ENCODE data around the gene EXOSC7.
"Not testable (repeated sequence)": the region's sequence is repeated elsewhere in the genome, so short reads cannot be mapped to it uniquely, and the experiment has no call there.

Gene EXOSC7

DNA sequence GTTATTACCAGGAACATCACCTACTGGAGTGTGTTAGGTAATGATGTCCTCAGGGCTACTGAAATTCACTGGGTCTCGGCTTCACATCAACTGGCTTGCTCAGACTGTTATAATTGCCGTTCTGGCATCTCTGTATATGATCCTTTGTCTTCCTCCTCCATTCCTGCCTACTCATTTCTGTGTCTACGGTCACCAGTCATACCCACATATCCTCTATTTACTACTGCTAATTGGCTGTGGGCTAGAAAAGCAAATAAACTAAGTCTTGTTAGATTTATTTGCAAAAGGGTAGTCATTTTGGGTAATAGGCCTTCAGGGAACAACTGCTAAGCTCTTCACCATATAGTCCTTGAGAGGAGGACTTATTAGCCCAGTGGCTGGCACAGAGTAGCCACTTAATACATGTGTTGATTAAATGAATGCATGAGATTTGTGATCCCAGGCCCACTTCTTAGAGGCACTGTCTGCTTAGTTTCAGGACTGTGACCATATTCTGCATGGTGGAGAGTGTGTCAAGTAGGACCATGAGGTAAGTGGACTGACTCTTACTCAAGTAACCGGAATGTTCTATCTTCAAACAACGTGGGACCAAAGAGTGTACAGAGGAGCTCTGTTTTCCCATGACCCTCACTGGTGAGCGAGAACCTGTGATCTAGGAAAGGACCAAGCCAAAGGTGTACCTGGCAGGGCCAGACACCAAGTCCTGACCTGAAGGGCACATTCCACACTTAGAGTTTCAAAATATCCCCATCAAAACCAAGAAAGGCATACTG lies 13.2 kb upstream of the EXOSC7 start:
- DNase-seq = no peak

- no peak for DNase-seq
Measured at GRCh38 chr3:44963571-44964325, 12.3 kb upstream of the EXOSC7 start.

DNA sequence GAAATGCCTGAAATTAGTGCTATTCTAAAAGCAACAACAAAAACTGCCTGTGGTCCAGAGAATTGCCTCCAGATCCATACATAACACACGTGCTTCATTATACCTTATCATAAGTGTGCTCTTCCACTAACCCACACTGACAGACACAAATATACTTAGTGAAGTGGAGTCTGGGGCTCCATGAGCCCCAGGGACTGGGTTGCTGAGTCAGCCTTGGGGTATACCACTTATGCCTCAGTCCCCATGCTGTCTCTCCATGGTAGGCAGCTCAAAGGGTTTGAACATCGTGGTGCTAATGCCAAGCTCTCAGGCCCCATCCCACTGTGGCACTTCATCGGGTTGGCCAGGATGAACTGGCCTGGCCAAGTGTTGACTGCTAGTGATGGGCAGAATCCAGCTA lies 10.9 kb upstream of the EXOSC7 start:
- no peak for DNase-seq

- no peak for DNase-seq
Measured at GRCh38 chr3:44966795-44967278, 9.2 kb upstream of the EXOSC7 start.

- DNase-seq = no peak
Measured at GRCh38 chr3:44968447-44968858, 7.6 kb upstream of the EXOSC7 start.

DNA sequence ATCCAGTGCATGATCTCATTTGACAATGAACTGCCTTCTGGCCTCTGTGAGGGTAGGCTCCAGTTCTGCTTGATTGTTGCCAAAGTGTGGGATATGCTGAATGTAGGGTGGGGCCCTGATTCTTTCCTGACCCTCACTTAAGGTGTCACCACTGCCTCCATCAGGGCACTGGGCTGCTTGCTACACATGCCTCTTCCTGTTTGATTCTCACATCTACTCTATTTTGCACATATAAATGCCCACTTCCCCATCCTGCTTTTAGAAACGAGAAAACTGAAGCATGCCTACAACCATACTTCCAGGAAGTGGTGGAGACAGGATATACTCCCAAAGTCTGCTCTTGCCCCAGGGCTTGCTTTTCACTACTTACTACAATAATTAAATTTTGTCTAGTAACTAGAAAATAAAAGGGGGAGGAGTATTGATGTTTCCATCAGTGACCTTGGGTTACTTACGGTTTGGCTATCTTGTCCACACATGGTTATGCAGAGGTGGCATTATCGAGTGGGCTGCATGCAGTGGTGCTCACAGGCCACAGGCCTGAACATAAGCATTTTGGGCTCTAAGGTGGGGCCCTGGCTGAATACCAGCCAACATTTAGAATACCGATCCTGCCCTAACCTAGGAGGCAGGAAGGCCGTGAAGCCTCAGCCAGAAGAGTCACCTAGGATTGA lies 6.8 kb upstream of the EXOSC7 start:
- DNase-seq = no peak

GRCh38 chr3:44969828-44970179 lies 6.2 kb upstream of the EXOSC7 start:
- DNase-seq = no peak

GRCh38 chr3:44970926-44971490 lies 5.0 kb upstream of the EXOSC7 start:
- DNase-seq = no peak

DNA sequence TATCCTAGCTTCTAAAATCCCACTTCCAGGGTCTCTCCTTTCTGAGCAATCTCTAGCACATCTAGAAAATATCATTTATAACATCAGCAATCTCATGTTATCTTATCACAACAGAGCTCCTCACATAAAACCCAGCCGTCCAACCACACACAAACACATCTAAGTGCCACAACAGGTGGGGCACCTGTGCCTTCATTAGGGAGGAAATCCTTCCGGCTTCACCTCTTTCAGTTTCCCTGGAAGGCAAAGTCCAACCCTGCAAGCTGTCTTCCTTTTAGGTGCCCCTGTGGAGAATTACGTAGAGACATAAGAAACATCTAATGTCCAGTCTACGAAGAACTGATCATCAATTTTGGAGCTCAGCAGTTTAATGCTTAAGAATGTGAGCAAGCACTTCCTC lies 1.6 kb upstream of the EXOSC7 start:
- no peak for DNase-seq

DNA sequence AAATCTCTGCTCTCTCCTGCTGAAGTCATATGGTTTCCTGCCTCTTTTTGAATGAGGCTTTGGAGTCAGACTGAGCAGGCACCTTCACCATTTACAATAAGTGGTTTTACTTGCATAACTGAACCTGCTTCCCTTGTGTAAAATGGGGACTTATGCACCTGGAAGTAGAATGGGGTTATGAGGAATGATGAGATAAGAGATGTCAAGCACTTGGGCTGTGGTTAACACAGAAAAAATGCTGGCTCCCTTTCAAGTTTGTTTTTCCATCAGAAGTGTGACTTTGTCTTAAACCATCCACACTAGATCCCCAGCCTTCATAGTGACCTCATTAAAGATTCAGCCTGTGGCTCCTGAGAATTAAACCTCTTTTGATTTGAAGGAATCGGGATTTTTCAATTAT lies 5.2 kb downstream of the EXOSC7 start:
- DNase-seq = no peak

DNA sequence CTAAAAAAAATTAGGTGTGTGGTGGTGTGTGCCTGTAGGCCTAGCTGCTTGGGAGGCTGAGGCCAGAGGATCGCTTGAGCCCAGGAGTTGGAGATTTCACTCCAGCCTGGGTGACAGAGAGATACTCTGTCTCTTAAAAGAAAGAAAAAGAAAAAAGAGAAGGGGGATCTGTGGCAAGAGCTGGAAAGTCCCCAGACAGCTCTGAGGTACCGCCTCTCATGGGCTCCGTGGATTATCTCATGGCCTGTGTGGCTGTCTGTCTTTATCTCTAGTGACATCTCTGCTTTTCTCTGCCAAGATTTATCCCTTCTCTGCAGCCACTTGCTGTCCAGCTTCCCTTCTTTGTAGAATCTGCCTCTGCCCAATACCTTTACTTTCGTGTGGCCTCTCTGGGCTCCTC lies 5.7 kb downstream of the EXOSC7 start:
- no peak for DNase-seq

GRCh38 chr3:44982817-44983216 lies 6.8 kb downstream of the EXOSC7 start:
- no peak for DNase-seq

DNA sequence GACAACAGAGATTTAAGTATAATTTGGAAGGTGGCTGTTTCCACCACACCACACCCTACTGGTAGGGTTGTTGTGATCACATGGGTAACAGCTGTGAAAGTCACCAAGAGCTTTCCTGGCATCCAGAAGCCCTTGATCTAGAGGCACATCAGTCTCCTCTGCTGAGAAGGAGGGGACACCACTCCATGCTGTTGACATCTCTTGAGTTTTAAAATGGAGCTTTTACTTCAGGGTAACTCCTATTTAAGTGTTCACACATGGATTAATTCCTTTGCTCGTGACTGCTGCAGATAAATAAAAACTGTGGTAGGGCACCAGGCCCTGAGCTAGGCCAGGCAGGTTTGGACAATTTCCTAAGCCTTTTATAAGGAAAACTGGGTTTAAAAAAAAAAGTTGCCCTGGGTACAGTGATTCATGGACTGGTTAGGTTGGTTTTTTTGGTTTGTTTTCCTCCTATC lies 7.5 kb downstream of the EXOSC7 start:
- DNase-seq = no peak

DNA sequence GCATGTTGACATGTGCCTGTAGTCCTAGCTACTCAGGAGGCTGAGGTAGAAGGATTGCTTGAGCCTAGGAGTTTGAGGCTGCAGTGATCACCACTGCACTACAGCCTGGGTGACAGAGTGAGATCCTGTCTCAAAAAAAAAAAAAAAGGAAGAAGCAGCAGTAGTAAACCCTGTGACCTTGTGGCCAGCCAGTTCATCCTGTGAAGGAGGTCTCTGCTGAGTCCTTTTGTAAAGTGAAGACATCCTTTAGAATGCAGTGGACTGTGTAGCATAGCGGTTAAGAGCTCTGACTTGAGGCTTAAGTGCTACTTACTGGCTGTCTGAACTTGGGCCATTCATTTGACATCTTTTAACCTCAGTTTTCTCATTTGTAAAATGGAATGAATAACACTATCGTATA lies 8.3 kb downstream of the EXOSC7 start:
- no peak for DNase-seq

DNA sequence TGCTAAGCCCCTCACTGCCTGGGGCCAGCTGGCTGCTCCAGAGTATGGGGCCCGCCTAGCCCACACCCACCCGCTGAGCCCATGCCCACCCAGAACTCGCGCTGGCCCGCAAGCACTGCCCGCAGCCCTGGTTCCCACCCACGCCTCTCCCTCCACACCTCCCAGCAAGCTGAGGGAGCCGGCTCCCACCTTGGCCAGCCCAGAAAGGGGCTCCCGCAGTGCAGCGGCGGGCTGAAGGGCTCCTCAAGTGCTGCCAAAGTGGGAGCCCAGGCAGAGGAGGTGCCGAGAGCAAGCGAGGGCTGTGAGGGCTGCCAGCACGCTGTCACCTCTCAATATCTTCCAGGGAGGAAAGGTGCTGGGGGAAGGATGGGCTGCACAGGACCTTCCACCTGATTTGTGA lies 10.3 kb downstream of the EXOSC7 start:
- not testable (repeated sequence) for DNase-seq

- DNase-seq = no peak
Measured at GRCh38 chr3:44987332-44987731, 11.3 kb downstream of the EXOSC7 start.

DNA sequence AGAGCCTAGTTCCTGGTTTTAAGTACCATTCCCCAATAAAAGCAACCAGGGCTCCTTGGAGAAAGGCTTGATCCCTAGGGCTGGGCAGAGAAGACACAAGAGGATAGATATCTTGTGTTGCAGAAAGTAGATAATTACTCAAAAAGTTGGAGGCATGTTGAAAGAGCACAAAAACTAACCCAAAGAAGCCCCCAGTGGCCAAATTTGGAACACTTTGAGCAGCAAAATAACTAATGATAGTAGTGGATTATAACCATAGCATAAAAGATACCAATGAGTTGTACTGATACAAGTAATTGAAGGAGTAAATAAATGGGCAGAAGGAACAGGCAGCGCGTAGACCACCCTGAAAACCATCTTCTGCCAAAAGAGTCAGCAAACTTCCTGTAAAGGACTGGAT lies 12.0 kb downstream of the EXOSC7 start:
- no peak for DNase-seq

- DNase-seq = no peak
Measured at GRCh38 chr3:44989141-44989540, 13.1 kb downstream of the EXOSC7 start.

DNA sequence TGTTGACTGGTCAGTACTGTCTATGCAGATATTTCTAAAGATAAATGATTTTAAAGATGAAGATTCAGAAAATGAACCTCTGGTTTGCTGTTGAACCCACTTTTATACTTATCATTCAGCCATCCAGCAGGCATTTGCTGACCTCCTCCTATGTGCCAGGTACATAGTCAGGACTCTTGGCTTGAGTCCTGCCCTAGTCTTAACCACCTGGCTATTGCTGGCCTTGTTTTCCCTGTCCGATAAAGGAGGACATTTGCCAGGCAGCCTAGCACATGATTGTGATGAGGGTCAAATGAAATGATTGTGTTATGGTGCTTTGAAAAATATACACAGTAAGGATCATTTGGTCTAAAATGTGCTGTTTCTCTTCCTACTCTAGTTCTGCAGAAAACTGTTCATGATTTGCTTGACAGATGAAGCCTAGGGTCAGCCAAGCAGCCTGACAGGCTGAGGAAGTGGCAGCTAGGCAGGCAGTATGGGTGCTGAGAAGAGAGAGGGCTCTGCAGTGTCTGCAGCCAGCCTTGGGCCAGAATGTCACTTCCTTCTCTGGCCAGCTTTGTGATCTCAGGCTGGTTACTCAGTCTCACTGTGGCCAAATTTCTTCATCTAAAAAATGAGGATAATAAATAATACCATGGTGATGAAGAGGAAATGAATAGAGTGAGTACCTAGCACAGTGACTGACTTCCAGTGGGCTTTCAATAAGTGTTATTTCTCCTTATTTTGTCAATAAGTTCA lies 13.8 kb downstream of the EXOSC7 start:
- no peak for DNase-seq

DNA sequence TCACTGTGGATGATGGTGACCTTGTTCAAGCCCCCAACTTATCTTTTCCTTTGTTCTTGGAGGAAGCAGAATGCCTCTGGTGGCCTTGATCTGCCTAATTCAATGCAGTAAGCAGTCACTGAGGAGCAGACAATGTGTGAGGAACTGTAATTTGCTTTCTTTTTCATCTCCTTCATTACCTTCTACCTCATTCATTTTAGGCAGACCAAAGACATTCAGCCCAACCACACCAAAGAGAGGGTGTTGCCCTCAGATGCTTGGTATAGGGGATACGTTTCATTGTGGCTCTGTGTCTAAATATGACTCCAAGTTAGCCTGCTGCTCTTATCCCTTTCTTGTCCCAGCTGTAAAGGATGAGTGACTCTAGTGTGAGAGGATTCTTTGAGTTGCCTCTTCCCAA lies 15.3 kb downstream of the EXOSC7 start:
- DNase-seq = no peak

DNA sequence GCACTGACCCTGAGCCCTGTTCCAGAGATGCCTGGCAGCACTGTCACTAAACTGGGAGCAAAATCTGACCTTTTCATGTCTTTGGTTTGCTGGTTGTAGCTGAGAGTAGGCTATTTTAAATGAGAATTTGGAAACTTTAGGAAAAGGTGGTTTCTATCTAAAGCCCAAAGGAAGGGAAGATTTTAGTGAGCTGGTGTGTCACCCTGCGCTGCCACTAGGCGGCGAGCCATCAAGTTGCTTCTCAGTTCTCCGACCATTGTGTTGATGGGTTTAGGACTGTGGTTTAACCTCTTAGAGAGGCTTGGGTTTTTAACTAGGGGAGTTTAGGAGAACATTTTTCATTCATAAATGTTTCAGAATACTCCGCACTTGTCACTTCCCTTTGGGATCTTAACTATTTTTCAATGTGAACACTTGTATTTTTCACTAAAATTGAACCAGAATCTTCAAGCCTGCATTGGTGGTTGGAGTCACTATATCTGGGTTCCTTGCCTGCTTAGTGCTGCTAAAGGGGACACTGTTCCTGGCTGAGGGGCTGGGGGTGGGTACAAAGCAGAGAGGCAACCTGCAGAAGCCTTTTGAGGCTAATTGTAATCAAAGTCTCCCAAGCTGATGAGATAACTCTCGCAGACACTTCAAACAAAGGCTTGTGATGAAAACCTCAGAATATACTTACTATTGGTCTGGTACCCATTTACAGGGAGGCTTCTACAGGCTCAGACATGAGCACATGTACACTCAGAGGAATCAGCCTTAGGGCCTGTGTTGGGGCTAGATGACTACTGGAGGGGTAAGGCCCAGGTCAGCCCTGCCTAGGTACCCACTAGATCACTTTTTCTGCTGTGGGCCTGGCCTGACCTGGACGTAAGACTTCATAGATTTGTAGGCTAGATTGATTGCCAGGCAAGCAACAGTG lies 16.8 kb downstream of the EXOSC7 start:
- DNase-seq = no peak
